Epithelial cell of esophagus (primary cell): ENCODE data around the gene MCL1.
"Not testable (repeated sequence)": the region's sequence is repeated elsewhere in the genome, so short reads cannot be mapped to it uniquely, and the experiment has no call there.

Experiments
- DNase-seq: peaks from one replicate; pipeline ENCODE4 v3.0.0; 2010; ENCODE audit warnings: low read depth
- H3K4me3 ChIP-seq: 2 replicates; pipeline ENCODE4 v1.5.1; 2011; ENCODE audit warnings: mild to moderate bottlenecking, low read length, control low read depth
- CTCF ChIP-seq: IDR thresholded peaks from 2 replicates; pipeline ENCODE4 v1.5.1; 2011; ENCODE audit warnings: low read depth, mild to moderate bottlenecking, low read length, control low read depth, inconsistent platforms; ENCODE audit not compliant: insufficient read depth; ENCODE audit errors: missing control alignments

The MCL1 gene

GRCh38 chr1:150572918-150573647 is 6.3 kb downstream of the MCL1 start:
- peak; percentile 34 for DNase-seq
- H3K4me3 ChIP-seq = no peak overlapping the region

GRCh38 chr1:150568594-150568966 is 10.8 kb downstream of the MCL1 start:
- DNase-seq = no peak
- no peak for TF ChIP-seq CTCF
- H3K4me3 ChIP-seq = no peak overlapping the region

More at GRCh38 chr1:150572918-150573647, 6.3 kb downstream of the MCL1 start:
- no peak for TF ChIP-seq CTCF

GRCh38 chr1:150567717-150568593 is 11.5 kb downstream of the MCL1 start:
- DNase-seq = peak; percentile 99
- no peak for TF ChIP-seq CTCF
- H3K4me3 ChIP-seq = peak overlapping the region; percentile 31

GRCh38 chr1:150567341-150567716 is 12.1 kb downstream of the MCL1 start:
- DNase-seq = peak; percentile 21
- peak overlapping the region; percentile 31 for H3K4me3 ChIP-seq
- TF ChIP-seq CTCF = no peak

- no peak for DNase-seq
- no peak overlapping the region for H3K4me3 ChIP-seq
- TF ChIP-seq CTCF = no peak
These were observed 12.6 kb downstream of the MCL1 start for GRCh38 chr1:150566589-150567340.

GRCh38 chr1:150565240-150565991 is 14.0 kb downstream of the MCL1 start:
- not testable (repeated sequence) for H3K4me3 ChIP-seq, DNase-seq
